Measurements from ENCODE around the gene MCTP2. TPM values are rescaled to one million over a fixed set of nuclear protein-coding genes. Genes with fewer than 3 reads are reported as not detected.

The MCTP2 gene
- total RNA-seq, 1 experiment from 2014 or later: 7.4 TPM

DNA sequence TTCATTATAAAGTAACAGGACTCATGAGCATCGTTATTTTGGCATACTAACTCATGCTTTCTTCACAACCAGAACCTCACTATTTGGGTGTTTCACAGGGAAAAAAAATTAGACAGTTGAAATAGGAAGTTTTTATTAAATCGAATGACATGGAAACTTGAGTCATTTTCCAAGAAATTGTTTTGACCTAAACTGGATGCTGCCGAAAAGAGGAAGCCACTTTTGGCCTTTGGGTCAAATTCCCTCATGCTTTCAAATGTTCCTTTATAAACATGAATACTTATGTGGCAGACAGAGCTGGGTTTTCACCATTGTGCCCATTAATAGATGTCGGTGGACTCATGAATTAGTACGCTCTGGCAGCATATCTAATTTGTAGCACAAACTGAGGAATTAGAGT, 224.9 kb downstream of the MCTP2 start (continued):
- TF ChIP-seq SP1 (CRISPR knock-in tag; conservative IDR thresholded peaks at IDR 0.05) (no peak), PRRX2 (CRISPR knock-in tag; IDR thresholded peaks at IDR 0.05) (no peak), ZNF263 (CRISPR knock-in tag; IDR thresholded peaks at IDR 0.05; ENCODE audit: low read depth) (no peak), GRHL2 (CRISPR knock-in tag; IDR thresholded peaks at IDR 0.05; ENCODE audit: insufficient replicate concordance, severe bottlenecking) (no peak), FOXK1 (CRISPR knock-in tag; IDR thresholded peaks at IDR 0.05) (no peak), NR3C1 (CRISPR knock-in tag; conservative IDR thresholded peaks at IDR 0.05; ENCODE audit: low read depth) (no peak), NR1H2 (CRISPR knock-in tag; IDR thresholded peaks at IDR 0.05) (no peak), NFYB (CRISPR knock-in tag; conservative IDR thresholded peaks at IDR 0.05; ENCODE audit: low read depth) (no peak)

DNA sequence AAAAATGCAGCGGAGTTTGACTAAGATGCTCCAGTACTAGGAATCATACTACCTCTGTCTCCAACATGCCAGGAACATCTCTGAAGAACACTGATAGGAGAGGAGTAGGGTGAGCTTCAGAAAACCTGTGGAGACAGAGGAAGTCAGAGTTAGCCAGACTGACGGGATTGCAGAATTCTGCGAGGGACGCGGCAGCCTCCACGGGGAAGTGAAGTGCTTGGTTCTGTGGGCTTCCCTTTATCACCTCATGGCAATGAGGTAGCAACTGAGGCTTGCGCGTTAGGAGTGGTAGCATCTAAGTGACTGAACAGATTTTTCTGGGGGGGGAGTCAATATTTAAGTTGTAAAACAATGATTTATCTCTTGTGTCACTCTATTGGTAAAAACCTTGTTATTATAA, 226.3 kb downstream of the MCTP2 start:
- Mint-ChIP-seq H3K27ac (no peak overlapping the region), H3K4me3 (no peak overlapping the region), H3K9me3 (no peaks in the 10 kb centered on the region), H3K27me3 (ENCODE audit: low read depth) (no peaks in the 10 kb centered on the region), H3K36me3 (no peaks in the 10 kb centered on the region), H3K4me1 (peaks cover 8% of the 10 kb centered on the region)
- ChIA-PET CTCF (no interaction called here), POLR2A (no interaction called here)
- ATAC-seq (no peak), DNase-seq (ENCODE audit: low spot score) (no peak)
- TF ChIP-seq, protein P1, sequence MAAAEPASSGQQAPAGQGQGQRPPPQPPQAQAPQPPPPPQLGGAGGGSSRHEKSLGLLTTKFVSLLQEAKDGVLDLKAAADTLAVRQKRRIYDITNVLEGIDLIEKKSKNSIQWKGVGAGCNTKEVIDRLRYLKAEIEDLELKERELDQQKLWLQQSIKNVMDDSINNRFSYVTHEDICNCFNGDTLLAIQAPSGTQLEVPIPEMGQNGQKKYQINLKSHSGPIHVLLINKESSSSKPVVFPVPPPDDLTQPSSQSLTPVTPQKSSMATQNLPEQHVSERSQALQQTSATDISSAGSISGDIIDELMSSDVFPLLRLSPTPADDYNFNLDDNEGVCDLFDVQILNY (CRISPR knock-in tag; IDR thresholded peaks at IDR 0.05): no peak
- no peak for TF ChIP-seq TEAD4 (CRISPR knock-in tag; IDR thresholded peaks at IDR 0.05)
- no peak for TF ChIP-seq ZNF263 (CRISPR knock-in tag; IDR thresholded peaks at IDR 0.05; ENCODE audit: low read depth)
- TF ChIP-seq, protein P2, sequence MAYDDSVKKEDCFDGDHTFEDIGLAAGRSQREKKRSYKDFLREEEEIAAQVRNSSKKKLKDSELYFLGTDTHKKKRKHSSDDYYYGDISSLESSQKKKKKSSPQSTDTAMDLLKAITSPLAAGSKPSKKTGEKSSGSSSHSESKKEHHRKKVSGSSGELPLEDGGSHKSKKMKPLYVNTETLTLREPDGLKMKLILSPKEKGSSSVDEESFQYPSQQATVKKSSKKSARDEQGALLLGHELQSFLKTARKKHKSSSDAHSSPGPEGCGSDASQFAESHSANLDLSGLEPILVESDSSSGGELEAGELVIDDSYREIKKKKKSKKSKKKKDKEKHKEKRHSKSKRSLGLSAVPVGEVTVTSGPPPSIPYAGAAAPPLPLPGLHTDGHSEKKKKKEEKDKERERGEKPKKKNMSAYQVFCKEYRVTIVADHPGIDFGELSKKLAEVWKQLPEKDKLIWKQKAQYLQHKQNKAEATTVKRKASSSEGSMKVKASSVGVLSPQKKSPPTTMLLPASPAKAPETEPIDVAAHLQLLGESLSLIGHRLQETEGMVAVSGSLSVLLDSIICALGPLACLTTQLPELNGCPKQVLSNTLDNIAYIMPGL (CRISPR knock-in tag; IDR thresholded peaks at IDR 0.05): no peak
- TF ChIP-seq ZNF138 (CRISPR knock-in tag; conservative IDR thresholded peaks at IDR 0.05): no peak
- TF ChIP-seq ZBTB21 (CRISPR knock-in tag; IDR thresholded peaks at IDR 0.05; ENCODE audit: borderline replicate concordance): no peak
- no peak for TF ChIP-seq CREB1 (CRISPR knock-in tag; IDR thresholded peaks at IDR 0.05)
- TF ChIP-seq, protein P3, sequence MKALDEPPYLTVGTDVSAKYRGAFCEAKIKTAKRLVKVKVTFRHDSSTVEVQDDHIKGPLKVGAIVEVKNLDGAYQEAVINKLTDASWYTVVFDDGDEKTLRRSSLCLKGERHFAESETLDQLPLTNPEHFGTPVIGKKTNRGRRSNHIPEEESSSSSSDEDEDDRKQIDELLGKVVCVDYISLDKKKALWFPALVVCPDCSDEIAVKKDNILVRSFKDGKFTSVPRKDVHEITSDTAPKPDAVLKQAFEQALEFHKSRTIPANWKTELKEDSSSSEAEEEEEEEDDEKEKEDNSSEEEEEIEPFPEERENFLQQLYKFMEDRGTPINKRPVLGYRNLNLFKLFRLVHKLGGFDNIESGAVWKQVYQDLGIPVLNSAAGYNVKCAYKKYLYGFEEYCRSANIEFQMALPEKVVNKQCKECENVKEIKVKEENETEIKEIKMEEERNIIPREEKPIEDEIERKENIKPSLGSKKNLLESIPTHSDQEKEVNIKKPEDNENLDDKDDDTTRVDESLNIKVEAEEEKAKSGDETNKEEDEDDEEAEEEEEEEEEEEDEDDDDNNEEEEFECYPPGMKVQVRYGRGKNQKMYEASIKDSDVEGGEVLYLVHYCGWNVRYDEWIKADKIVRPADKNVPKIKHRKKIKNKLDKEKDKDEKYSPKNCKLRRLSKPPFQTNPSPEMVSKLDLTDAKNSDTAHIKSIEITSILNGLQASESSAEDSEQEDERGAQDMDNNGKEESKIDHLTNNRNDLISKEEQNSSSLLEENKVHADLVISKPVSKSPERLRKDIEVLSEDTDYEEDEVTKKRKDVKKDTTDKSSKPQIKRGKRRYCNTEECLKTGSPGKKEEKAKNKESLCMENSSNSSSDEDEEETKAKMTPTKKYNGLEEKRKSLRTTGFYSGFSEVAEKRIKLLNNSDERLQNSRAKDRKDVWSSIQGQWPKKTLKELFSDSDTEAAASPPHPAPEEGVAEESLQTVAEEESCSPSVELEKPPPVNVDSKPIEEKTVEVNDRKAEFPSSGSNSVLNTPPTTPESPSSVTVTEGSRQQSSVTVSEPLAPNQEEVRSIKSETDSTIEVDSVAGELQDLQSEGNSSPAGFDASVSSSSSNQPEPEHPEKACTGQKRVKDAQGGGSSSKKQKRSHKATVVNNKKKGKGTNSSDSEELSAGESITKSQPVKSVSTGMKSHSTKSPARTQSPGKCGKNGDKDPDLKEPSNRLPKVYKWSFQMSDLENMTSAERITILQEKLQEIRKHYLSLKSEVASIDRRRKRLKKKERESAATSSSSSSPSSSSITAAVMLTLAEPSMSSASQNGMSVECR (CRISPR knock-in tag; IDR thresholded peaks at IDR 0.05; ENCODE audit: borderline replicate concordance): no peak
- TF ChIP-seq, protein P4, sequence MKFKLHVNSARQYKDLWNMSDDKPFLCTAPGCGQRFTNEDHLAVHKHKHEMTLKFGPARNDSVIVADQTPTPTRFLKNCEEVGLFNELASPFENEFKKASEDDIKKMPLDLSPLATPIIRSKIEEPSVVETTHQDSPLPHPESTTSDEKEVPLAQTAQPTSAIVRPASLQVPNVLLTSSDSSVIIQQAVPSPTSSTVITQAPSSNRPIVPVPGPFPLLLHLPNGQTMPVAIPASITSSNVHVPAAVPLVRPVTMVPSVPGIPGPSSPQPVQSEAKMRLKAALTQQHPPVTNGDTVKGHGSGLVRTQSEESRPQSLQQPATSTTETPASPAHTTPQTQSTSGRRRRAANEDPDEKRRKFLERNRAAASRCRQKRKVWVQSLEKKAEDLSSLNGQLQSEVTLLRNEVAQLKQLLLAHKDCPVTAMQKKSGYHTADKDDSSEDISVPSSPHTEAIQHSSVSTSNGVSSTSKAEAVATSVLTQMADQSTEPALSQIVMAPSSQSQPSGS (CRISPR knock-in tag; IDR thresholded peaks at IDR 0.05; ENCODE audit: borderline replicate concordance, low read depth): no peak
- TF ChIP-seq MYBL2 (CRISPR knock-in tag; IDR thresholded peaks at IDR 0.05): no peak
- TF ChIP-seq, protein P5, sequence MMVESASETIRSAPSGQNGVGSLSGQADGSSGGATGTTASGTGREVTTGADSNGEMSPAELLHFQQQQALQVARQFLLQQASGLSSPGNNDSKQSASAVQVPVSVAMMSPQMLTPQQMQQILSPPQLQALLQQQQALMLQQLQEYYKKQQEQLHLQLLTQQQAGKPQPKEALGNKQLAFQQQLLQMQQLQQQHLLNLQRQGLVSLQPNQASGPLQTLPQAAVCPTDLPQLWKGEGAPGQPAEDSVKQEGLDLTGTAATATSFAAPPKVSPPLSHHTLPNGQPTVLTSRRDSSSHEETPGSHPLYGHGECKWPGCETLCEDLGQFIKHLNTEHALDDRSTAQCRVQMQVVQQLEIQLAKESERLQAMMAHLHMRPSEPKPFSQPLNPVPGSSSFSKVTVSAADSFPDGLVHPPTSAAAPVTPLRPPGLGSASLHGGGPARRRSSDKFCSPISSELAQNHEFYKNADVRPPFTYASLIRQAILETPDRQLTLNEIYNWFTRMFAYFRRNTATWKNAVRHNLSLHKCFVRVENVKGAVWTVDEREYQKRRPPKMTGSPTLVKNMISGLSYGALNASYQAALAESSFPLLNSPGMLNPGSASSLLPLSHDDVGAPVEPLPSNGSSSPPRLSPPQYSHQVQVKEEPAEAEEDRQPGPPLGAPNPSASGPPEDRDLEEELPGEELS (CRISPR knock-in tag; IDR thresholded peaks at IDR 0.05): no peak
- TF ChIP-seq FOXJ3 (CRISPR knock-in tag; IDR thresholded peaks at IDR 0.05; ENCODE audit: borderline replicate concordance): no peak

All from WTC11 (cell line).